G401 (cell line): ENCODE data around the gene LYSET. TPM values are rescaled to one million over a fixed set of nuclear protein-coding genes. Genes with fewer than 3 reads are reported as not detected.
"Not testable (repeated sequence)": the region's sequence is repeated elsewhere in the genome, so short reads cannot be mapped to it uniquely, and the experiment has no call there.

ENCODE experiments used
- DNase-seq: peaks from one replicate; pipeline ENCODE4 v3.0.0-alpha.2; 2015; ENCODE audit warnings: low spot score
- in situ Hi-C: cut with HindIII; loops from 2 replicates; pipeline ENCODE4 v1.10.0; 2016; ENCODE audit warnings: low sequenced_read_pairs, mixed read lengths
- total RNA-seq: library from RNA; depleted of rRNA; stranded (reverse); fragments of >200 nt; shearing (Covaris generic); gene quantifications from 2 replicates; pipeline ENCODE4 v1.2.3, GENCODE V29; 2014

The LYSET gene
- total RNA-seq, 1 experiment from 2014 or later, result 18.1 TPM

GRCh38 chr14:93165271-93166265 lies 19.5 kb upstream of the LYSET start:
- in situ Hi-C loops, DNase-seq: not testable (repeated sequence)

GRCh38 chr14:93168610-93169009 lies 16.5 kb upstream of the LYSET start:
- DNase-seq, in situ Hi-C loops: not testable (repeated sequence)

- DNase-seq, in situ Hi-C loops: not testable (repeated sequence)
These were observed 15.5 kb upstream of the LYSET start for GRCh38 chr14:93169619-93170018.

- in situ Hi-C loops, DNase-seq: not testable (repeated sequence)
These were observed 15.0 kb upstream of the LYSET start for GRCh38 chr14:93170141-93170540.

DNA sequence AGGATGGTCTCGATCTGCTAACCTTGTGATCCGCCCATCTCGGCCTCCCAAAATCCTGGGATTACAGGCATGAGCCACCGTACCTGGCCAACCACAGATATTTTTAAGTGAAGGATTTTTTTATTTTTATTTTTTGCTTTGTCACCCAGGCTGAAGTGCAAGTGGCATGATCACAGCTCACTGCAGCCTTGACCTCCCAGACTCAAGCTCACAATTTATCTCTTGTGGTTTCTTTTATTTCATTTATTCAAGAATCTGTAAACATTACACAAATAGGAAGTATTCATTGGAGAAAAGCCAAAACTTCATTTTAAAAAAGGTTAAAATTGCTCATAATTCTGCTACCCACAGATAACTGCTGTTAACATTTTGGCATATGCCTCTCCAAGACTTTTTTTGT lies 13.7 kb upstream of the LYSET start:
- in situ Hi-C loops, result no loop called here
- no peak for DNase-seq

DNA sequence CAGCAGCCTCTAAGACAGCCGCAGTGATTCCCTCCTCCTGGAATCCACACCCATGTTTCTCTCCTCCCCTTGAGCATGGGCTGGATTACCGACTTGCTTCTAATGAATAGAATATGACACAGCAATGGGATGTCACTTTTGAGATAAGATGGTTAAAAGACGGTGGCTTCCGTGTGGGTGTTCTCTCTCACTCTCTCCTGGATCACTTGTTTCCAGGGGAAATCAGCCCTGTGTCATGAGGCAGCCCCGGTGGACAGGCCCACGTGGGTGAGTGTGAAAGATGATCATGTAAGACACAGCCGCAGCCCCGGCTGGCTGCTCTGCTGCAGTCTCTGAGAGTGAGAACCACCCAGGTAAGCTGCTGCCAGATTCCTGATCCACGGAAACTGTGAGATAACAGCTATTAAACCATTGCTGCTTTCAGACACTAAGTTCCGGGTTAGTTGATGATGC lies 11.1 kb upstream of the LYSET start:
- DNase-seq, result no peak
- in situ Hi-C loops, result no loop called here

GRCh38 chr14:93174731-93175130 lies 10.4 kb upstream of the LYSET start:
- DNase-seq, in situ Hi-C loops: not testable (repeated sequence)

- in situ Hi-C loops, result no loop called here
These were observed 9.6 kb upstream of the LYSET start for GRCh38 chr14:93175492-93175891.

GRCh38 chr14:93183596-93184317 lies 1.4 kb upstream of the LYSET start:
- in situ Hi-C loops, result no loop called here
- DNase-seq, result peak; percentile 27

More at GRCh38 chr14:93175492-93175891, 9.6 kb upstream of the LYSET start:
- no peak for DNase-seq

GRCh38 chr14:93185349-93185720 lies 218 bp downstream of the LYSET start:
- in situ Hi-C loops, result no loop called here
- DNase-seq, result no peak

DNA sequence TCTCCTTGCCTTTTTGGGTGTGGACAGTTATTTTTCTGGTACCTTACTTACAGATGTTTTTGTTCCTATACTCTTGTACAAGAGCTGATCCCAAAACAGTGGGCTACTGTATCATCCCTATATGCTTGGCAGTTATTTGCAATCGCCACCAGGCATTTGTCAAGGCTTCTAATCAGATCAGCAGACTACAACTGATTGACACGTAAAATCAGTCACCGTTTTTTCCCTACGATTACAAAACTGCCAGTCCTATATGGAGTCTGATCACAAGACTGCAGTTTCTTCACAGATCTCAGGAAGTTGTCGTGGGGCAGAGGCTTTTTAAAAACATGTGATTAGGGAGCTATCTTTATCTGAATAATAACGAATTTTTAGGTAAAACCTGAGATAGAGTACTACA lies 1.3 kb downstream of the LYSET start:
- in situ Hi-C loops, result no loop called here
- DNase-seq, result no peak

DNA sequence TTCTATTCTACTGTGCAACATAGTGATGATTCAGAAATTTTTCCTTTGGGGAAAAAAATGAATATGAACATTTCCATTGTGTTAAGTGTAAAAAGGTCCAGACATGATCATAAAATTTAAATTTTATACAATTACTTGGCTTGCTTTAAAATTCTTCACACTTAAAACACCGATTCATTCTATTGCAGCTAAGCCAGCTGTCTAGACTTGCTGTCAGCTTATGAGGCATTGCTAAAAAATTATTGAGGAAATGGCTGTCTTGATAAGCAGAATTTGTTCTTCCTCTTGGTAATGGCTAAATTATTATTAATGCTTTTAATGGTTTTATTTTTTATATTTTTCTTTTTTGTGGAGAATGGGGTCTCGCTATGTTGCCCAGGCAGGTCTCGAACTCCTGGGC lies 1.8 kb downstream of the LYSET start:
- DNase-seq, result no peak
- in situ Hi-C loops, result no loop called here

GRCh38 chr14:93195316-93195999 lies 10.3 kb downstream of the LYSET start:
- in situ Hi-C loops, result no loop called here
- DNase-seq, result no peak

- DNase-seq, result no peak
- in situ Hi-C loops, result no loop called here
These were observed 13.9 kb downstream of the LYSET start for GRCh38 chr14:93199031-93199430.

- DNase-seq, result no peak
- in situ Hi-C loops, result no loop called here
These were observed 15.4 kb downstream of the LYSET start for GRCh38 chr14:93200553-93200952.

DNA sequence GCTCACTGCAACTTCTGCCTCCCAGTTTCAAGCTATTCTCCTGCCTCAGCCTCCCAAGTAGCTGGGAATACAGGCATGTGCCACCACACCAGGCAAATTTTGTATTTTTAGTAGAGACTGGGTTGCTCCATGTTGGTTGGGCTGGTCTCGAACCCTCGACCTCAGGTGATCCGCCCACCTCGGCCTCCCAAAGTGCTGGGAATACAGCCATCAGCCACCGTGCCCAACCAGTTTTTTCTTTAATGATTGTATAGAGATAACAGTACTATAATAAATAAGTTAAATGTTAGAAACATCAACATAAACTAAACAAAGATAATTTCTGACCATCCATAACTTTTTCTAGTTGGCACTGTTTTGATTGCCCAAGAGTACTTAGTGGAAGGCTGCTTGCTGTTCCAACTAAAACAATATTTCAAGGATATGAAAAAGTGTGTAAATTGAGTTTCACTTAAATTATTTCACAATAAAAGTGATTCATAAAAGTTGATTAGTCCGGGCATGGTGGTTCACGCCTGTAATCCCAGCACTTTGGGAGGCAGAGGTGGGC lies 16.1 kb downstream of the LYSET start:
- in situ Hi-C loops, result no loop called here

DNA sequence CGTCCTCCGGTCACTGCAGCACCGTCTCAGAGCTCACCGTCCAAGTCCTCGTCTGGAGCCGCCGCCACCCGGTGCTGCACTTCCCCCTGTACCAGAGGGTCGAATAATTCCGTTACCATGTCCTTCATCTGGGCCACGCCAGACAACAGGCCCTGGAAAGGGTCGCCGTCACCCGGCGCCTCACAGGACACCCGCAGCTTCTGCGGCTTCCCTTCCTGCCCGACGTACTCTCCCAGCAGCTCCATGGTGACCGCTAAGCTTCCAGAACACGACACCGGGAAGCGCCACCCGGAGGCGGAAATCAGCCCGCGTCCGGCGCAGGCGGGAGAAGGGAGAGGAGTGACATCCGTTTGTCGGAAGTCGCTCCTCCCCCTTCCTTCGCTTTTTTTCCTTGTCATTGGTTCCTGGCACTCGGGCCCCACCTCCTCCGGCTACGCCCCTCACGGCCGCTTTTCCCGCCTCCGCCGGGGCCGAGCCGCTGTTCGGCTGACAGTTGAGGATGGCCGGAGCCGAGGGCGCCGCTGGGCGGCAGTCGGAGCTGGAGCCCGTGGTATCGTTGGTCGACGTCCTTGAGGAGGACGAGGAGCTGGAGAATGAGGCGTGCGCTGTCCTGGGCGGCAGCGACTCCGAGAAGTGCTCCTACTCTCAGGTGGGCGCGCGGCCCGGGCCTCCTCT lies 21.8 kb downstream of the LYSET start, which contains the start of the genes GON7 and UBR7:
Gene GON7 (minus strand): TSS at position 273 of the 675 bp plus-strand sequence. CDS start 28 bp downstream, at position 245.
Gene UBR7 (plus strand): TSS at position 464 of the 675 bp plus-strand sequence. CDS start 36 bp downstream, at position 500.
- peak; percentile 98 for DNase-seq
- in situ Hi-C loops, result no loop called here

More for the DNA sequence above, 16.1 kb downstream of the LYSET start:
- DNase-seq, result no peak
